H9 (cell line): Measurements from ENCODE around the gene CC2D2A. TPM values are rescaled to one million over a fixed set of nuclear protein-coding genes. Genes with fewer than 3 reads are reported as not detected.

Experiments used
- DNase-seq: peaks from one replicate; pipeline ENCODE4 v3.0.0-alpha.2; 2017
- H2AFZ ChIP-seq: one replicate; pipeline ENCODE4 v1.6.1; 2013; ENCODE audit warnings: mild to moderate bottlenecking, low read length, control low read depth, moderate library complexity
- H2AK5ac ChIP-seq: 2 replicates; pipeline ENCODE4 v1.6.1; 2013; ENCODE audit warnings: low read length, control low read depth, mixed read lengths; ENCODE audit not compliant: insufficient read length
- H2BK120ac ChIP-seq: one replicate; pipeline ENCODE4 v1.6.1; 2013; ENCODE audit warnings: low read depth, mild to moderate bottlenecking, low read length, control low read depth, inconsistent platforms; ENCODE audit not compliant: poor library complexity, severe bottlenecking
- H2BK12ac ChIP-seq: 2 replicates; pipeline ENCODE4 v1.6.1; 2013; ENCODE audit warnings: low read length, control low read depth, mixed read lengths, low read depth; ENCODE audit not compliant: insufficient read length
- H2BK15ac ChIP-seq: 2 replicates; pipeline ENCODE4 v1.6.1; 2013; ENCODE audit warnings: low read depth, low read length, control low read depth
- H2BK20ac ChIP-seq: one replicate; pipeline ENCODE4 v1.6.1; 2013; ENCODE audit warnings: low read depth, mild to moderate bottlenecking, low read length, control low read depth, inconsistent platforms; ENCODE audit not compliant: poor library complexity, severe bottlenecking
- H2BK5ac ChIP-seq: 2 replicates; pipeline ENCODE4 v1.6.1; 2013; ENCODE audit warnings: low read length, control low read depth, mixed read lengths; ENCODE audit not compliant: insufficient read length
- H3K14ac ChIP-seq: 2 replicates; pipeline ENCODE4 v1.6.1; 2013; ENCODE audit warnings: low read length, control low read depth; ENCODE audit not compliant: insufficient read depth
- H3K18ac ChIP-seq: 2 replicates; pipeline ENCODE4 v1.6.1; 2013; ENCODE audit warnings: low read depth, mild to moderate bottlenecking, mixed read lengths, low read length, control low read depth; ENCODE audit not compliant: insufficient read length
- H3K23ac ChIP-seq: 2 replicates; pipeline ENCODE4 v1.6.1; 2013; ENCODE audit warnings: low read length, control low read depth, mixed read lengths, low read depth; ENCODE audit not compliant: insufficient read length
- H3K23me2 ChIP-seq: 2 replicates; pipeline ENCODE4 v1.6.1; 2013; ENCODE audit warnings: low read depth, mild to moderate bottlenecking, mixed read lengths, low read length, control low read depth; ENCODE audit not compliant: insufficient read length, poor library complexity, severe bottlenecking
- H3K27ac ChIP-seq: 2 replicates; pipeline ENCODE4 v1.5.1; 2013; ENCODE audit warnings: low read length, control low read depth, mixed read lengths, low read depth; ENCODE audit not compliant: insufficient read length
- H3K27me3 ChIP-seq: 2 replicates; pipeline ENCODE4 v1.6.1; 2013; ENCODE audit warnings: low read length, control low read depth, inconsistent platforms; ENCODE audit not compliant: insufficient read depth
- H3K4ac ChIP-seq: 2 replicates; pipeline ENCODE4 v1.6.1; 2013; ENCODE audit warnings: low read depth, mild to moderate bottlenecking, control low read depth, inconsistent platforms, low read length, moderate library complexity
- H3K4me1 ChIP-seq: 2 replicates; pipeline ENCODE4 v1.6.1; 2013; ENCODE audit warnings: low read length, control low read depth, inconsistent platforms; ENCODE audit not compliant: insufficient read depth
- H3K4me2 ChIP-seq: 2 replicates; pipeline ENCODE4 v1.6.1; 2013; ENCODE audit warnings: low read length, control low read depth, mixed read lengths; ENCODE audit not compliant: insufficient read length, insufficient read depth
- H3K56ac ChIP-seq: 2 replicates; pipeline ENCODE4 v1.6.1; 2013; ENCODE audit warnings: low read depth, mild to moderate bottlenecking, mixed read lengths, low read length, control low read depth; ENCODE audit not compliant: insufficient read length
- H3K79me1 ChIP-seq: 2 replicates; pipeline ENCODE4 v1.6.1; 2013; ENCODE audit warnings: low read depth, mild to moderate bottlenecking, moderate library complexity, low read length, control low read depth, inconsistent platforms; ENCODE audit not compliant: insufficient read depth, poor library complexity, severe bottlenecking
- H3K79me2 ChIP-seq: 2 replicates; pipeline ENCODE4 v1.6.1; 2013; ENCODE audit warnings: low read length, control low read depth, inconsistent platforms; ENCODE audit not compliant: insufficient read depth
- H3K9ac ChIP-seq: 2 replicates; pipeline ENCODE4 v1.6.1; 2013; ENCODE audit warnings: low read length, control low read depth, mixed read lengths; ENCODE audit not compliant: insufficient read length; ENCODE audit errors: extremely low read depth
- H3K9me3 ChIP-seq: one replicate; pipeline ENCODE4 v1.6.1; 2013; ENCODE audit warnings: low read depth, low read length, inconsistent platforms; ENCODE audit not compliant: control insufficient read depth
- H3T11ph ChIP-seq: one replicate; pipeline ENCODE4 v1.6.1; 2013; ENCODE audit warnings: mild to moderate bottlenecking, low read length, control low read depth, inconsistent platforms
- H4K20me1 ChIP-seq: one replicate; pipeline ENCODE4 v1.6.1; 2013; ENCODE audit not compliant: control insufficient read depth, insufficient read length, insufficient read depth
- H4K5ac ChIP-seq: 2 replicates; pipeline ENCODE4 v1.6.1; 2013; ENCODE audit warnings: low read depth, mild to moderate bottlenecking, mixed read lengths, low read length, control low read depth; ENCODE audit not compliant: insufficient read length
- H4K8ac ChIP-seq: replicated peaks from 2 replicates; pipeline ENCODE4 v1.6.1; 2013; ENCODE audit warnings: low read length, control low read depth, mixed read lengths, low read depth; ENCODE audit not compliant: insufficient read length
- H4K91ac ChIP-seq: 2 replicates; pipeline ENCODE4 v1.6.1; 2013; ENCODE audit warnings: low read depth, mild to moderate bottlenecking, moderate library complexity, mixed read lengths, low read length, control low read depth; ENCODE audit not compliant: insufficient read length
- H3K27ac Mint-ChIP-seq, 3 experiments: 2 replicates in 2 of 3; 3 replicates in 1 of 3; pipeline ENCODE4 v1.8.0; 2020 to 2021; ENCODE audit warnings: mixed read lengths in 3 of 3, mild to moderate bottlenecking in 1 of 3, moderate library complexity in 1 of 3
- H3K27me3 Mint-ChIP-seq: 2 replicates; pipeline ENCODE4 v1.8.0; 2021; ENCODE audit warnings: low read depth, mild to moderate bottlenecking, moderate library complexity, mixed read lengths
- H3K36me3 Mint-ChIP-seq, 3 experiments: 2 replicates in 2 of 3; 3 replicates in 1 of 3; pipeline ENCODE4 v1.8.0; 2020 to 2021; ENCODE audit warnings: low read depth in 3 of 3, mixed read lengths in 3 of 3; ENCODE audit not compliant: insufficient read depth in 1 of 3
- H3K4me1 Mint-ChIP-seq, 2 experiments: 2 replicates each; pipeline ENCODE4 v1.8.0; 2020; ENCODE audit warnings: mixed read lengths in 2 of 2
- H3K4me3 Mint-ChIP-seq, 2 experiments: 2 replicates in 1 of 2; 3 replicates in 1 of 2; pipeline ENCODE4 v1.8.0; 2020 to 2021; ENCODE audit warnings: mild to moderate bottlenecking in 2 of 2, mixed read lengths in 2 of 2, moderate library complexity in 1 of 2
- H3K9me3 Mint-ChIP-seq, 2 experiments: 2 replicates in 1 of 2; 3 replicates in 1 of 2; pipeline ENCODE4 v1.8.0; 2020; ENCODE audit warnings: mild to moderate bottlenecking in 2 of 2, mixed read lengths in 2 of 2, moderate library complexity in 1 of 2
- CTCF ChIP-seq: fragments of 200-600 bp; sonication (generic); conservative IDR thresholded peaks from 3 replicates; pipeline ENCODE4 v1.8.0; 2021; ENCODE audit warnings: antibody characterized with exemption, mild to moderate bottlenecking
- WGBS: extraction: QIAGEN DNeasy Blood & Tissue Kit; methylation state at CpG from one replicate; pipeline ENCODE4 v1.1.7; 2013; ENCODE audit warnings: missing lambda C conversion rate, low lambda C conversion rate, mixed read lengths; ENCODE audit not compliant: insufficient read length; ENCODE audit errors: extremely low coverage; 5-methylcytosine and 5-hydroxymethylcytosine counted together
- total RNA-seq: library from RNA; stranded (reverse); gene quantifications from 2 replicates; pipeline ENCODE4 v1.2.1, GENCODE V29; 2021

The CC2D2A gene
- total RNA-seq, 1 experiment from 2014 or later, result 10.4 TPM

- Histone ChIP-seq H3K79me2 (no peaks in the 10 kb centered on the region), H3K4me1 (no peaks in the 10 kb centered on the region), H4K20me1 (no peaks in the 10 kb centered on the region), H2AFZ (no peak overlapping the region), H2BK20ac (no peak overlapping the region), H3T11ph (no peak overlapping the region), H2BK5ac (no peak overlapping the region), H2BK15ac (no peak overlapping the region), H3K9ac (no peak overlapping the region), H3K18ac (no peak overlapping the region), H3K79me1 (no peaks in the 10 kb centered on the region), H4K5ac (no peak overlapping the region), H3K27ac (no peak overlapping the region), H3K56ac (no peak overlapping the region), H2BK120ac (no peak overlapping the region), H3K23me2 (no peaks in the 10 kb centered on the region), H3K4me2 (no peak overlapping the region), H3K27me3 (no peaks in the 10 kb centered on the region), H3K23ac (no peak overlapping the region), H4K91ac (no peak overlapping the region), H3K4ac (no peak overlapping the region), H2BK12ac (no peak overlapping the region), H2AK5ac (no peak overlapping the region), H3K9me3 (no peaks in the 10 kb centered on the region), H3K14ac (no peak overlapping the region), H4K8ac (no peak overlapping the region)
- H3K27ac Mint-ChIP-seq, result no peak overlapping the region; a peak in 1 of 7 replicates
- no peak for DNase-seq
- H3K4me3 Mint-ChIP-seq, result no peak overlapping the region
- H3K4me1 Mint-ChIP-seq, result peaks cover 6 to 11% of the 10 kb centered on the region in 2 experiments
- H3K9me3 Mint-ChIP-seq, result peaks cover under 1 to 4% of the 10 kb centered on the region in 2 experiments; a peak in 3 of 5 replicates
- peaks cover 0 to 4% (median 0%) of the 10 kb centered on the region in 3 experiments; a peak in 2 of 7 replicates for H3K36me3 Mint-ChIP-seq
- no peak for TF ChIP-seq CTCF
- WGBS, result no CpG with 5 or more reads among the region's 1 CpG
- H3K27me3 Mint-ChIP-seq, result no peaks in the 10 kb centered on the region
Observed at GRCh38 chr4:15451181-15451865, 18.4 kb upstream of the CC2D2A start.
